Lower lobe of right lung (tissue), 2 donors: Measurements from ENCODE around the gene ZFHX3. TPM values are rescaled to one million over a fixed set of nuclear protein-coding genes. Genes with fewer than 3 reads are reported as not detected.

ENCODE experiments used
- ATAC-seq, 2 donors: fragments of 200-7000 bp; cut with Tn5 transposase; one replicate each; pipeline ENCODE4 v1.9.1; 2020 to 2022; ENCODE audit warnings: mild to moderate bottlenecking in 2 of 2, moderate library complexity in 2 of 2
- DNase-seq: peaks from one replicate; pipeline ENCODE4 v3.0.0-alpha.2; 2020
- H3K27ac ChIP-seq: fragments of 200-600 bp; one replicate; pipeline ENCODE4 v1.8.0; 2022
- H3K27me3 ChIP-seq: fragments of 200-600 bp; one replicate; pipeline ENCODE4 v1.8.0; 2022; ENCODE audit warnings: low read depth
- H3K36me3 ChIP-seq: fragments of 200-600 bp; one replicate; pipeline ENCODE4 v1.8.0; 2022; ENCODE audit warnings: mild to moderate bottlenecking
- H3K4me1 ChIP-seq: fragments of 200-600 bp; one replicate; pipeline ENCODE4 v1.8.0; 2022
- H3K4me3 ChIP-seq: fragments of 200-600 bp; one replicate; pipeline ENCODE4 v1.8.0; 2022; ENCODE audit warnings: mild to moderate bottlenecking
- H3K9me3 ChIP-seq: fragments of 200-600 bp; one replicate; pipeline ENCODE4 v1.8.0; 2022
- intact Hi-C: fragments of 100-400 bp; cut with DNase I; formaldehyde crosslinking; loops from one replicate; pipeline ENCODE4 v1.11.0; 2022
- total RNA-seq: library from RNA; stranded (reverse); fragmentation: NEBNext Ultra II Directional; extraction: Animal tissue kit (Norgen Biotek cat#: 25700); gene quantifications from one replicate; pipeline ENCODE4 v1.2.1, GENCODE V29; 2021
- TF ChIP-seq, protein P1 (sequence below): fragments of 200-600 bp; IDR thresholded peaks from one replicate; pipeline ENCODE4 v1.8.0; 2022; ENCODE audit warnings: antibody characterized with exemption, mild to moderate bottlenecking
- donor health status: DM: no; HTN: yes; CAD: no; lungs with severe emphysema.

ZFHX3 gene
- total RNA-seq, 1 donor from 2014 or later = 29.3 TPM

DNA sequence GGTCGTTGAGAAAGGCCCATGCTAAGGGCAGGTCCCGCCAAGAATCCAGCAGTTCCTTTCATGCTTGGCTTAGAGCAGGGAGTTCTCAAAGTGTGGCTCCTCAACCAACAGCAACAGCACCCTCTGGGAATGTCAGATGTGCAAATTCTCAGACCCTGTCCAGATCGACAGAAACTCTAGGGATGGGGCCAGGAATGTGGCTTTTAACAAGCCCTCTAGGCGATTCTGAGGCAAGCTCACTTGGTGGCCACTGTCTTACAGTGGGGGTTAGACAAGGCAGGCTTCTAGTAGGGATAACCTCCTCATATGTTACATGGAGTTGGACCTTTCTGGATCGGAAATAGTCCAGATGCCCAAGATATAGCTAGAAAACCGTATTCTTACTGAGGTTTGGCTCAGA, 144.8 kb downstream of the ZFHX3 start:
- H3K4me3 ChIP-seq = no peak overlapping the region
- DNase-seq (no peak), ATAC-seq (no peak)
- no peak overlapping the region for H3K27ac ChIP-seq
- TF ChIP-seq, protein P1, sequence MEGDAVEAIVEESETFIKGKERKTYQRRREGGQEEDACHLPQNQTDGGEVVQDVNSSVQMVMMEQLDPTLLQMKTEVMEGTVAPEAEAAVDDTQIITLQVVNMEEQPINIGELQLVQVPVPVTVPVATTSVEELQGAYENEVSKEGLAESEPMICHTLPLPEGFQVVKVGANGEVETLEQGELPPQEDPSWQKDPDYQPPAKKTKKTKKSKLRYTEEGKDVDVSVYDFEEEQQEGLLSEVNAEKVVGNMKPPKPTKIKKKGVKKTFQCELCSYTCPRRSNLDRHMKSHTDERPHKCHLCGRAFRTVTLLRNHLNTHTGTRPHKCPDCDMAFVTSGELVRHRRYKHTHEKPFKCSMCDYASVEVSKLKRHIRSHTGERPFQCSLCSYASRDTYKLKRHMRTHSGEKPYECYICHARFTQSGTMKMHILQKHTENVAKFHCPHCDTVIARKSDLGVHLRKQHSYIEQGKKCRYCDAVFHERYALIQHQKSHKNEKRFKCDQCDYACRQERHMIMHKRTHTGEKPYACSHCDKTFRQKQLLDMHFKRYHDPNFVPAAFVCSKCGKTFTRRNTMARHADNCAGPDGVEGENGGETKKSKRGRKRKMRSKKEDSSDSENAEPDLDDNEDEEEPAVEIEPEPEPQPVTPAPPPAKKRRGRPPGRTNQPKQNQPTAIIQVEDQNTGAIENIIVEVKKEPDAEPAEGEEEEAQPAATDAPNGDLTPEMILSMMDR = no peak
- no peaks in the 10 kb centered on the region for H3K9me3 ChIP-seq
- no peaks in the 10 kb centered on the region for H3K36me3 ChIP-seq
- H3K4me1 ChIP-seq = no peaks in the 10 kb centered on the region
- no peaks in the 10 kb centered on the region for H3K27me3 ChIP-seq
- intact Hi-C loops = no loop called here

DNA sequence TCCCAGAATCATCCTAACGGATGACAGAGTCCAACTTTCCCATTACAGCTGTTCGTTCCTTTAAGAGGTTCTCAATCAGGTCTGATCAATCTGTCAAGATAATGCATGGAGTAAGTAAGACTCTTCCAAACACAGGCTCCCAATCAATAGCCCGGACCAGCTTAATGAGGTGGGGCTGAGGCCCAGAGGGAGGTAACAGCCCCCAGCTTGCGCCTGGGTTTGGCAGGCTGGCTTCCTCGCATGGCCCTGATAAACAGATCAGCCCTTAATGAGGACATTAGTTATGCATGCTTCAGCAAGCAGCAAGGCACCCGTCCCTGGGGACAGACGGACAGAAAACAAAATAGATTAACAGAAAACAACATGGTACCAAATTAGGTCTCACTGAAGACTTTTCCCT, 145.7 kb downstream of the ZFHX3 start:
- no peak overlapping the region for H3K27ac ChIP-seq
- DNase-seq (no peak), ATAC-seq (no peak)
- no peaks in the 10 kb centered on the region for H3K4me1 ChIP-seq
- no peaks in the 10 kb centered on the region for H3K36me3 ChIP-seq
- intact Hi-C loops = no loop called here
- no peaks in the 10 kb centered on the region for H3K27me3 ChIP-seq
- TF ChIP-seq, protein P1 = no peak
- no peak overlapping the region for H3K4me3 ChIP-seq
- H3K9me3 ChIP-seq = no peaks in the 10 kb centered on the region

DNA sequence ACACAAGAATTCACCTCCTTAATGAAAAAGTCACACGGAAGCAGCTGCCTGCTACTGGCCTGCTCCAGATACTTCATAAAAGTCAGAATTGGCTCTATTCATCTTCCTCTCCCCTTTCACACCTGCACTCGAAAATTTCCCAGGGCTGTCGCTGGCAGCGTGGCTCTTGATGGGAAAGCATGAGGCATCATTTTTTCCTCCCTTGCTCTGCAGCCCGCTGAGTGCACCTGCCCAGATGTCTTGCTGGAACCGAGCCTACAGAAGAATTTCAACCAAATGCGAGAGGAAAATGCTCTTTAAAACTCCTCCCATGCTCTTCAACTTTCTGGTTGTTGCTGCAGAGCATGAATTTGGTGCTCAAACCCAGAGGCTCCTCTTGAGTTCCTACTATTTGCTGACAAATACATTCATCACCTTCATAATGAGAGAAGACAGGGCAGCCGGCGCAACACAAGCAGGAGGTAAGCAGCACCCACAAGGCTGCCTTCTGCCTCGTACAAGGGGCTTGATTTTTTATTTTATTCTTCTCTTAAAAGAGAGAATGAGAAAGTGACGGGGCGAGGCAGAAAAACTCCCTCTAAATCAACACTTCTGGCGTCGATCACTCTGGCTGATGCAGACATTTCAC, 146.8 kb downstream of the ZFHX3 start:
- H3K27me3 ChIP-seq = no peaks in the 10 kb centered on the region
- no peaks in the 10 kb centered on the region for H3K4me1 ChIP-seq
- H3K4me3 ChIP-seq = no peak overlapping the region
- no peak overlapping the region for H3K27ac ChIP-seq
- TF ChIP-seq, protein P1 = no peak
- ATAC-seq (no peak), DNase-seq (no peak)
- H3K36me3 ChIP-seq = no peaks in the 10 kb centered on the region
- intact Hi-C loops = no loop called here
- H3K9me3 ChIP-seq = no peaks in the 10 kb centered on the region

DNA sequence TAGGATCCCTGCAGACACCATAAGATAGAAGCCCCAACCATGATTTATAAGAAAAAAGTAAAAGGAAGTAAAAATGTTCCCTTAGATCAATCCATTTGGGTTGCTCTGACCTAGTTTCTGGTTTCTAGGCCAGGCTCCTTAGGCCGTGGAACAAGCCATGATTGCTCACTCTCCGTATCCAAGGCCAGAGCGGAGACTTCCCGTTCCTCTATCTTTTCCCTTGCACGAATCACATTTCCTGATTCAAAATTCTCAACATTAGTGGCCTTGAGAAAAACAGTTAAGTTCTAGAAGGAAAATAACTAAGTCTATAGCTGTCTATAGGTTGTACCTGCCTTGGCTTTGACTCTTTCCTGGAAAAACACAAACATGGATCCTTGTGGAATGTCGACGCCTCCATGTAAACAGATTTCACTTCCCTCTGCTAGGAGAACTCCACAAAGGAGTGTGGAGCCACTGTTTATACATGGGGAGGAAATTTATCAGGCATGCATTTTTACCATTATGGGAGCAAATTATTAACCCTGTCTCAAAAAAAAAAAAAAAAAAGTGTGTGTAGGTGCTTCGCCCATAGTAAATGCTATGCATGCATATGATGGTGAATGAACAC, 149.6 kb downstream of the ZFHX3 start:
- H3K4me1 ChIP-seq = peaks cover 5% of the 10 kb centered on the region
- TF ChIP-seq, protein P1 = no peak
- ATAC-seq = no peak
- no peaks in the 10 kb centered on the region for H3K36me3 ChIP-seq
- intact Hi-C loops = no loop called here
- H3K9me3 ChIP-seq = no peaks in the 10 kb centered on the region
- H3K27me3 ChIP-seq = no peaks in the 10 kb centered on the region
- H3K27ac ChIP-seq = no peak overlapping the region
- H3K4me3 ChIP-seq = no peak overlapping the region
- DNase-seq = no peak

DNA sequence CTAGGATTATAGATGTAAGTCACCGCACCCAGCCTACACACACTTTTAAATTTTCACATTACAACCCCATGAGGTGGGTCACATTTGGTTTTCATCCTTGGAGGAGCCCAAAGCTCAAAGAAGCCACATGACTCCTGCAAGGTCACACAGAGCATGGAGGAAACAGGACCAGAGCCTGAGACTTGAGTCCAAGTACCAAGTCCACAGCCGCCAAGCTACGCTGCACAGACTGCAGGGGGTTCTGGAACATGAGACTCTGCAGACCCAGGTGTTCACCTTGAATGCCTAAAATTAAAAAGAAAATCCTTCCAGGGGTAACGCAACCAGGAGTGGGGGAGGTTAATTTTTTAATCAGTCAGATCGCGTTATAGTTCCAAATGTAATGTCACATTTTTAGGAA, 150.2 kb downstream of the ZFHX3 start:
- intact Hi-C loops = no loop called here
- Histone ChIP-seq H3K4me3 (no peak overlapping the region), H3K36me3 (no peaks in the 10 kb centered on the region), H3K9me3 (no peaks in the 10 kb centered on the region), H3K4me1 (peaks cover 5% of the 10 kb centered on the region), H3K27ac (no peak overlapping the region), H3K27me3 (no peaks in the 10 kb centered on the region)
- no peak for ATAC-seq
- no peak for DNase-seq
- TF ChIP-seq, protein P1 = no peak
